ENCODE measurements around the gene FYCO1.

Gene FYCO1

GRCh38 chr3:45906681-45907407, 88.8 kb downstream of the FYCO1 start:
- no peaks in the 10 kb centered on the region for H3K27me3 Mint-ChIP-seq
- no peaks in the 10 kb centered on the region for H3K9me3 Mint-ChIP-seq
- peaks cover 29% of the 10 kb centered on the region for H3K4me1 Mint-ChIP-seq
- H3K36me3 Mint-ChIP-seq (ENCODE audit: insufficient read depth): peaks cover 8% of the 10 kb centered on the region
- ATAC-seq (replicated peaks; ENCODE audit: extremely low read depth, poor library complexity, severe bottlenecking) (no peak), DNase-seq (ENCODE audit: low spot score in 2 of 2) (no peak)
- H3K27ac Mint-ChIP-seq (ENCODE audit: low read depth): no peak overlapping the region
- no peak overlapping the region for H3K4me3 Mint-ChIP-seq

- no peaks in the 10 kb centered on the region for H3K27me3 Mint-ChIP-seq
- no peaks in the 10 kb centered on the region for H3K9me3 Mint-ChIP-seq
- H3K4me3 Mint-ChIP-seq: no peak overlapping the region
- peaks cover 7% of the 10 kb centered on the region for H3K36me3 Mint-ChIP-seq (ENCODE audit: insufficient read depth)
- DNase-seq (ENCODE audit: low spot score in 2 of 2) (no peak), ATAC-seq (replicated peaks; ENCODE audit: extremely low read depth, poor library complexity, severe bottlenecking) (no peak)
- peaks cover 29% of the 10 kb centered on the region for H3K4me1 Mint-ChIP-seq
- H3K27ac Mint-ChIP-seq (ENCODE audit: low read depth): no peak overlapping the region
Observed at GRCh38 chr3:45905755-45906154, 89.9 kb downstream of the FYCO1 start.

- no peak for DNase-seq (ENCODE audit: low spot score in 2 of 2)
- ATAC-seq (replicated peaks; ENCODE audit: extremely low read depth, poor library complexity, severe bottlenecking): no peak
- H3K4me3 Mint-ChIP-seq: no peak overlapping the region
- peak overlapping the region; percentile 35 for H3K27ac Mint-ChIP-seq (ENCODE audit: low read depth)
- H3K9me3 Mint-ChIP-seq: no peaks in the 10 kb centered on the region
- H3K36me3 Mint-ChIP-seq (ENCODE audit: insufficient read depth): peaks cover 7% of the 10 kb centered on the region
- no peaks in the 10 kb centered on the region for H3K27me3 Mint-ChIP-seq
- peaks cover 24% of the 10 kb centered on the region for H3K4me1 Mint-ChIP-seq
Observed at GRCh38 chr3:45904931-45905330, 90.7 kb downstream of the FYCO1 start.

GRCh38 chr3:45896956-45897355, 98.7 kb downstream of the FYCO1 start:
- Mint-ChIP-seq H3K27ac (ENCODE audit: low read depth) (no peak overlapping the region), H3K9me3 (no peaks in the 10 kb centered on the region), H3K4me3 (no peak overlapping the region), H3K4me1 (peaks cover 10% of the 10 kb centered on the region), H3K36me3 (ENCODE audit: insufficient read depth) (peaks cover 1% of the 10 kb centered on the region), H3K27me3 (no peaks in the 10 kb centered on the region)
- DNase-seq (ENCODE audit: low spot score in 2 of 2) (no peak), ATAC-seq (replicated peaks; ENCODE audit: extremely low read depth, poor library complexity, severe bottlenecking) (no peak)

GRCh38 chr3:45895686-45896468, 99.7 kb downstream of the FYCO1 start:
- no peaks in the 10 kb centered on the region for H3K27me3 Mint-ChIP-seq
- no peak for ATAC-seq (replicated peaks; ENCODE audit: extremely low read depth, poor library complexity, severe bottlenecking)
- H3K36me3 Mint-ChIP-seq (ENCODE audit: insufficient read depth): peaks cover 1% of the 10 kb centered on the region
- DNase-seq (ENCODE audit: low spot score in 2 of 2): no peak
- no peaks in the 10 kb centered on the region for H3K9me3 Mint-ChIP-seq
- H3K4me3 Mint-ChIP-seq: no peak overlapping the region
- H3K4me1 Mint-ChIP-seq: peaks cover 10% of the 10 kb centered on the region
- H3K27ac Mint-ChIP-seq (ENCODE audit: low read depth): no peak overlapping the region

- Mint-ChIP-seq H3K36me3 (ENCODE audit: insufficient read depth) (peaks cover 1% of the 10 kb centered on the region), H3K27ac (ENCODE audit: low read depth) (no peak overlapping the region), H3K4me3 (no peak overlapping the region), H3K9me3 (no peaks in the 10 kb centered on the region), H3K27me3 (no peaks in the 10 kb centered on the region), H3K4me1 (peaks cover 10% of the 10 kb centered on the region)
- no peak for ATAC-seq (replicated peaks; ENCODE audit: extremely low read depth, poor library complexity, severe bottlenecking)
- DNase-seq (ENCODE audit: low spot score in 2 of 2): no peak
Observed at GRCh38 chr3:45894015-45894414, 101.6 kb downstream of the FYCO1 start.

- H3K36me3 Mint-ChIP-seq (ENCODE audit: insufficient read depth): peaks cover 1% of the 10 kb centered on the region
- no peak overlapping the region for H3K27ac Mint-ChIP-seq (ENCODE audit: low read depth)
- no peaks in the 10 kb centered on the region for H3K4me1 Mint-ChIP-seq
- DNase-seq (ENCODE audit: low spot score in 2 of 2) (no peak), ATAC-seq (replicated peaks; ENCODE audit: extremely low read depth, poor library complexity, severe bottlenecking) (no peak)
- no peak overlapping the region for H3K4me3 Mint-ChIP-seq
- H3K27me3 Mint-ChIP-seq: no peaks in the 10 kb centered on the region
- no peaks in the 10 kb centered on the region for H3K9me3 Mint-ChIP-seq
Observed at GRCh38 chr3:45892161-45892560, 103.5 kb downstream of the FYCO1 start.

- Mint-ChIP-seq H3K36me3 (ENCODE audit: insufficient read depth) (peaks cover 6% of the 10 kb centered on the region), H3K4me3 (no peak overlapping the region), H3K4me1 (no peaks in the 10 kb centered on the region), H3K27me3 (no peaks in the 10 kb centered on the region), H3K27ac (ENCODE audit: low read depth) (no peak overlapping the region), H3K9me3 (no peaks in the 10 kb centered on the region)
- ATAC-seq (replicated peaks; ENCODE audit: extremely low read depth, poor library complexity, severe bottlenecking) (no peak), DNase-seq (ENCODE audit: low spot score in 2 of 2) (no peak)
Observed at GRCh38 chr3:45890405-45890804, 105.2 kb downstream of the FYCO1 start.

GRCh38 chr3:45889337-45889736, 106.3 kb downstream of the FYCO1 start:
- no peak overlapping the region for H3K27ac Mint-ChIP-seq (ENCODE audit: low read depth)
- ATAC-seq (replicated peaks; ENCODE audit: extremely low read depth, poor library complexity, severe bottlenecking) (no peak), DNase-seq (ENCODE audit: low spot score in 2 of 2) (no peak)
- peaks cover 7% of the 10 kb centered on the region for H3K36me3 Mint-ChIP-seq (ENCODE audit: insufficient read depth)
- H3K4me3 Mint-ChIP-seq: no peak overlapping the region
- H3K9me3 Mint-ChIP-seq: no peaks in the 10 kb centered on the region
- peaks cover 8% of the 10 kb centered on the region for H3K27me3 Mint-ChIP-seq
- no peaks in the 10 kb centered on the region for H3K4me1 Mint-ChIP-seq

GRCh38 chr3:45887759-45888511, 107.7 kb downstream of the FYCO1 start:
- H3K4me3 Mint-ChIP-seq: no peak overlapping the region
- no peak for ATAC-seq (replicated peaks; ENCODE audit: extremely low read depth, poor library complexity, severe bottlenecking)
- H3K36me3 Mint-ChIP-seq (ENCODE audit: insufficient read depth): peaks cover 7% of the 10 kb centered on the region
- no peaks in the 10 kb centered on the region for H3K9me3 Mint-ChIP-seq
- no peak for DNase-seq (ENCODE audit: low spot score in 2 of 2)
- peaks cover 18% of the 10 kb centered on the region for H3K27me3 Mint-ChIP-seq
- H3K4me1 Mint-ChIP-seq: no peaks in the 10 kb centered on the region
- no peak overlapping the region for H3K27ac Mint-ChIP-seq (ENCODE audit: low read depth)

- Mint-ChIP-seq H3K27ac (ENCODE audit: low read depth) (no peak overlapping the region), H3K4me1 (no peaks in the 10 kb centered on the region), H3K9me3 (no peaks in the 10 kb centered on the region), H3K27me3 (peaks cover 18% of the 10 kb centered on the region), H3K36me3 (ENCODE audit: insufficient read depth) (peaks cover 7% of the 10 kb centered on the region), H3K4me3 (no peak overlapping the region)
- ATAC-seq (replicated peaks; ENCODE audit: extremely low read depth, poor library complexity, severe bottlenecking) (no peak), DNase-seq (ENCODE audit: low spot score in 2 of 2) (no peak)
Observed at GRCh38 chr3:45887285-45887684, 108.3 kb downstream of the FYCO1 start.

GRCh38 chr3:45885979-45886705, 109.5 kb downstream of the FYCO1 start, which contains the start of gene CCR9:
CCR9 (plus strand) TSS chr3:45886543; CDS start chr3:45894934, 8,391 bp downstream.
- ATAC-seq (replicated peaks; ENCODE audit: extremely low read depth, poor library complexity, severe bottlenecking) (no peak), DNase-seq (ENCODE audit: low spot score in 2 of 2) (no peak)
- Mint-ChIP-seq H3K36me3 (ENCODE audit: insufficient read depth) (peaks cover 10% of the 10 kb centered on the region), H3K4me3 (no peak within 1 kb of the TSS), H3K27me3 (peaks cover 18% of the 10 kb centered on the region), H3K4me1 (peaks cover 5% of the 10 kb centered on the region), H3K27ac (ENCODE audit: low read depth) (no peak within 1 kb of the TSS), H3K9me3 (no peaks in the 10 kb centered on the region)
